PC-3 (cell line): ENCODE measurements around the gene ADK. TPM values are rescaled to one million over a fixed set of nuclear protein-coding genes. Genes with fewer than 3 reads are reported as not detected.

Experiments
- ATAC-seq: fragments of 200-7000 bp; cut with Tn5 transposase; 2 replicates; pipeline ENCODE4 v1.9.1; 2020; ENCODE audit warnings: mild to moderate bottlenecking, moderate library complexity
- BruUV-seq: library from RNA; stranded (reverse); fragments of 400-500 nt; replicated peaks from 2 replicates; lab custom pipeline; 2021; lab: Mats Ljungman, UMichigan
- CTCF ChIA-PET: fragments of 300-600 bp; sonication (Branson Sonifier 250); formaldehyde crosslinking; loops from one replicate; lab custom pipeline; 2022; ENCODE audit warnings: antibody characterized with exemption; lab: Charles Lee
- POLR2A ChIA-PET: fragments of 300-600 bp; sonication (Branson Sonifier 250); formaldehyde crosslinking; loops from one replicate; lab custom pipeline; 2022; ENCODE audit warnings: antibody characterized with exemption; ENCODE audit not compliant: unreplicated experiment; lab: Charles Lee
- DNase-seq: peaks from one replicate; pipeline ENCODE4 v3.0.0-alpha.2; 2015
- H2AFZ ChIP-seq: fragments of 300-600 bp; sonication (generic); 2 replicates; pipeline ENCODE4 v1.6.0; 2016; ENCODE audit warnings: antibody characterized with exemption, low read length
- H3F3A ChIP-seq: fragments of 300-600 bp; sonication (generic); one replicate; pipeline ENCODE4 v1.6.0; 2017; ENCODE audit warnings: antibody characterized with exemption, low read length, control low read depth, mild to moderate bottlenecking; ENCODE audit not compliant: unreplicated experiment
- H3K27ac ChIP-seq: fragments of 300-600 bp; sonication (generic); 2 replicates; pipeline ENCODE4 v1.5.1; 2016; ENCODE audit warnings: mild to moderate bottlenecking, low read length
- H3K27me3 ChIP-seq: fragments of 300-600 bp; sonication (generic); 2 replicates; pipeline ENCODE4 v1.6.1; 2016; ENCODE audit warnings: low read length, mixed read lengths
- H3K36me3 ChIP-seq: fragments of 300-600 bp; sonication (generic); 2 replicates; pipeline ENCODE4 v1.6.1; 2016; ENCODE audit warnings: low read depth, mixed run types, low read length, mixed read lengths
- H3K4me1 ChIP-seq: fragments of 300-600 bp; sonication (generic); 2 replicates; pipeline ENCODE4 v1.5.1; 2016; ENCODE audit warnings: low read length; ENCODE audit not compliant: insufficient read depth
- H3K4me2 ChIP-seq: fragments of 300-600 bp; sonication (generic); 2 replicates; pipeline ENCODE4 v1.6.0; 2016; ENCODE audit warnings: low read length
- H3K4me3 ChIP-seq: fragments of 300-600 bp; sonication (generic); 2 replicates; pipeline ENCODE4 v1.5.1; 2016; ENCODE audit warnings: mild to moderate bottlenecking, low read length, mixed read lengths
- H3K79me2 ChIP-seq: fragments of 300-600 bp; sonication (generic); 2 replicates; pipeline ENCODE4 v1.6.1; 2017; ENCODE audit warnings: low read length, mixed read lengths
- H3K9ac ChIP-seq: fragments of 300-600 bp; sonication (generic); 2 replicates; pipeline ENCODE4 v1.6.0; 2016; ENCODE audit warnings: mild to moderate bottlenecking, low read length
- H3K9me2 ChIP-seq: fragments of 300-600 bp; sonication (generic); replicated peaks from 2 replicates; pipeline ENCODE4 v1.6.1; 2016; ENCODE audit warnings: mixed run types, low read length, mixed read lengths
- H3K9me3 ChIP-seq: fragments of 300-600 bp; sonication (generic); 2 replicates; pipeline ENCODE4 v1.6.1; 2016; ENCODE audit warnings: low read length, mixed read lengths
- H4K20me1 ChIP-seq: fragments of 300-600 bp; sonication (generic); 2 replicates; pipeline ENCODE4 v1.6.1; 2016; ENCODE audit warnings: low read length, mixed read lengths
- CTCF ChIP-seq: fragments of 300-600 bp; sonication (generic); conservative IDR thresholded peaks from 2 replicates; pipeline ENCODE4 v1.5.1; 2017; ENCODE audit warnings: antibody characterized with exemption, low read depth, mild to moderate bottlenecking, low read length
- EZH2 ChIP-seq: fragments of 300-600 bp; sonication (generic); IDR thresholded peaks from one replicate; pipeline ENCODE4 v1.6.1; 2017; ENCODE audit warnings: antibody characterized with exemption, mild to moderate bottlenecking, low read length; ENCODE audit not compliant: unreplicated experiment
- EZH2phosphoT487 ChIP-seq: fragments of 300-600 bp; sonication (generic); IDR thresholded peaks from 2 replicates; pipeline ENCODE4 v1.6.1; 2018; ENCODE audit warnings: mild to moderate bottlenecking, antibody characterized with exemption, low read length, borderline replicate concordance
- intact Hi-C: fragments of 100-400 bp; cut with micrococcal nuclease; formaldehyde crosslinking; loops from 2 replicates; pipeline ENCODE4 v1.9.0; 2023
- total RNA-seq: library from RNA; depleted of rRNA; stranded (reverse); fragments of >200 nt; gene quantifications from 2 replicates; pipeline ENCODE4 v1.2.3, GENCODE V29; 2014

ADK gene
- total RNA-seq, 1 experiment from 2014 or later: 256 TPM

- DNase-seq: peak; percentile 89
- CTCF ChIA-PET: no interaction called here
These were observed 44.0 kb downstream of the ADK start for GRCh38 chr10:74194999-74195398.

GRCh38 chr10:74199315-74199714, 48.3 kb downstream of the ADK start:
- ChIA-PET POLR2A (no interaction called here), CTCF (interaction anchor here (1.0 kb wide), 1 partner anchor 13 kb away, joined by 4 read pairs; no protein-coding TSS in a partner anchor)
- no peak overlapping the region for H3K4me2 ChIP-seq
- H3K4me3 ChIP-seq: no peak overlapping the region
- DNase-seq: no peak
- no peaks in the 10 kb centered on the region for H3K9me3 ChIP-seq
- H3K36me3 ChIP-seq: peaks cover 43% of the 10 kb centered on the region
- peaks cover 11% of the 10 kb centered on the region for H3F3A ChIP-seq
- no peaks in the 10 kb centered on the region for H3K27me3 ChIP-seq
- TF ChIP-seq EZH2phosphoT487 (no peak), CTCF (no peak)
- peaks cover 99% of the 10 kb centered on the region for H3K79me2 ChIP-seq
- peaks cover 18% of the 10 kb centered on the region for H3K4me1 ChIP-seq
- no peak overlapping the region for H2AFZ ChIP-seq
- H3K9ac ChIP-seq: no peak overlapping the region
- peaks cover 50% of the 10 kb centered on the region for H4K20me1 ChIP-seq
- intact Hi-C loops: no loop called here
- no TSS peak for BruUV-seq
- H3K27ac ChIP-seq: no peak overlapping the region
- ATAC-seq: no peak
- H3K9me2 ChIP-seq: no peaks in the 10 kb centered on the region

More at GRCh38 chr10:74194999-74195398, 44.0 kb downstream of the ADK start:
- peaks cover 54% of the 10 kb centered on the region for H3K4me1 ChIP-seq
- no TSS peak for BruUV-seq
- H3K9me2 ChIP-seq: no peaks in the 10 kb centered on the region
- no peak for TF ChIP-seq CTCF
- no peak for TF ChIP-seq EZH2phosphoT487
- TF ChIP-seq EZH2: no peak
- POLR2A ChIA-PET: no interaction called here
- H3F3A ChIP-seq: peaks cover 31% of the 10 kb centered on the region
- H3K27me3 ChIP-seq: no peaks in the 10 kb centered on the region
- peaks cover 60% of the 10 kb centered on the region for H4K20me1 ChIP-seq
- peak; percentile 37 for ATAC-seq
- H3K4me3 ChIP-seq: no peak overlapping the region
- H3K4me2 ChIP-seq: peak overlapping the region; percentile 26
- H3K36me3 ChIP-seq: peaks cover 13% of the 10 kb centered on the region; the same call in 1 of the 2 replicates
- H3K9ac ChIP-seq: peak overlapping the region; percentile 18
- H3K9me3 ChIP-seq: no peaks in the 10 kb centered on the region
- intact Hi-C loops: loop anchor here (5.0 kb wide), 1 partner anchor 198 kb away; the partner anchor contains the start of gene VCL
- peaks cover 98% of the 10 kb centered on the region for H3K79me2 ChIP-seq
- H2AFZ ChIP-seq: no peak overlapping the region
- H3K27ac ChIP-seq: peak overlapping the region; percentile 59

DNA sequence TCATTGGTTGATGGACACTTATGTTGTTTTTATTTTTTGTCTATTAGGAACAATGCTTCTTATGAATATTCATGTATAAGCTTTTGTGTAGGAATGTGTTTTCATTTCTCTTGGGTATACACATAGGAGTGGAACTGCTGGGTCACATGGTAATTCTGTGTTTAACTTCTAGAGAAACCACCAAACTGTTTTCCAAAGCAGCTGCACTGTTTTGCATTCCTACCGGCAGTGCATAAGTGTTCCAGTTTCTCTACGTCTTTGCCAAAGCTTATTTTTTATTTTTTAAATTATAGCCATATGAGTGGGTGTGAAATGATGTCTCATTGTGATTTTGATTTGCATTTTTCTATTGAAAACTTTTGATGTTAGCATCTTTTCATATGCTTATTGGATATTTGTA, 51.3 kb downstream of the ADK start:
- Histone ChIP-seq H3K9ac (no peak overlapping the region), H3K4me3 (no peak overlapping the region), H3K4me2 (no peak overlapping the region), H3K36me3 (peaks cover 63% of the 10 kb centered on the region), H2AFZ (no peak overlapping the region), H4K20me1 (peaks cover 40% of the 10 kb centered on the region), H3K9me2 (no peaks in the 10 kb centered on the region), H3K9me3 (no peaks in the 10 kb centered on the region), H3F3A (no peaks in the 10 kb centered on the region), H3K27me3 (no peaks in the 10 kb centered on the region), H3K27ac (no peak overlapping the region), H3K4me1 (peaks cover 17% of the 10 kb centered on the region), H3K79me2 (peaks cover 98% of the 10 kb centered on the region)
- ATAC-seq: no peak
- intact Hi-C loops: no loop called here
- TF ChIP-seq EZH2phosphoT487: no peak
- ChIA-PET POLR2A (interaction anchor here (0.6 kb wide), 2 partner anchors 26 to 205 kb away, joined by 3 to 10 read pairs; partner anchors contain the start of gene VCL), CTCF (interaction anchor here (0.6 kb wide), 1 partner anchor 86 kb away, joined by 3 read pairs; no protein-coding TSS in a partner anchor)
- no peak for DNase-seq
- BruUV-seq: no TSS peak
